Transverse colon (tissue), 4 donors: Measurements from ENCODE around the gene NOC2L.

ENCODE experiments used
- CTCF ChIP-seq, 5 experiments: fragments of 200-600 bp in 3 of 5; fragments of 450-650 bp in 2 of 5; sonication (generic) in 3 of 5; IDR thresholded peaks; 1 replicate in 2 of 5; 2 replicates in 3 of 5; pipeline ENCODE4 v1.5.1; 2016 to 2017; ENCODE audit warnings: antibody characterized with exemption in 5 of 5, inconsistent platforms in 3 of 5, mild to moderate bottlenecking in 2 of 5, moderate library complexity in 1 of 5
- EP300 ChIP-seq: sonication (generic); formaldehyde crosslinking; IDR thresholded peaks from one replicate; pipeline ENCODE4 v1.6.1; 2017; ENCODE audit warnings: antibody characterized with exemption, low read depth
- POLR2A ChIP-seq: fragments of 450-650 bp; IDR thresholded peaks from one replicate; pipeline ENCODE4 v1.6.1; 2016; ENCODE audit warnings: antibody characterized with exemption, mild to moderate bottlenecking, moderate library complexity
- POLR2AphosphoS5 ChIP-seq, 3 donors: sonication (generic); formaldehyde crosslinking; IDR thresholded peaks; one replicate each; pipeline ENCODE4 v1.6.1; 2016; ENCODE audit warnings: antibody characterized with exemption in 3 of 3

- TF ChIP-seq CTCF (IDR thresholded peaks at IDR 0.05) (no peak), POLR2AphosphoS5 (IDR thresholded peaks at IDR 0.05) (no peak), POLR2A (no peak), EP300 (no peak)
Observed at GRCh38 chr1:981491-981954, 22.5 kb upstream of the NOC2L start.
